ENCODE measurements around the gene SYNE3.

Gene SYNE3

GRCh38 chr14:95541346-95541745 is 24.9 kb upstream of the SYNE3 start:
- H3K4me3 ChIP-seq (replicated peaks in 1 of 2; ENCODE audit: low read depth in 2 of 2, low read length in 2 of 2), result no peak overlapping the region
- no peak for TF ChIP-seq CTCF (IDR thresholded peaks at IDR 0.05; ENCODE audit: low read depth, low read length)
- DNase-seq (ENCODE audit: low read depth in 2 of 2), result no peak

- H3K4me3 ChIP-seq (replicated peaks in 1 of 2; ENCODE audit: low read depth in 2 of 2, low read length in 2 of 2), result no peak overlapping the region
- TF ChIP-seq CTCF (IDR thresholded peaks at IDR 0.05; ENCODE audit: low read depth, low read length), result no peak
- no peak for DNase-seq (ENCODE audit: low read depth in 2 of 2)
Observed at GRCh38 chr14:95540236-95540855, 23.9 kb upstream of the SYNE3 start.

- no peak overlapping the region for H3K4me3 ChIP-seq (replicated peaks in 1 of 2; ENCODE audit: low read depth in 2 of 2, low read length in 2 of 2)
- no peak for DNase-seq (ENCODE audit: low read depth in 2 of 2)
- TF ChIP-seq CTCF (IDR thresholded peaks at IDR 0.05; ENCODE audit: low read depth, low read length), result no peak
Observed at GRCh38 chr14:95538801-95539509, 22.5 kb upstream of the SYNE3 start.

- H3K4me3 ChIP-seq (replicated peaks in 1 of 2; ENCODE audit: low read depth in 2 of 2, low read length in 2 of 2), result no peak overlapping the region
- TF ChIP-seq CTCF (IDR thresholded peaks at IDR 0.05; ENCODE audit: low read depth, low read length), result no peak
- DNase-seq (ENCODE audit: low read depth in 2 of 2), result no peak
Observed at GRCh38 chr14:95537298-95538089, 21.0 kb upstream of the SYNE3 start.

GRCh38 chr14:95536671-95537070 is 20.2 kb upstream of the SYNE3 start:
- TF ChIP-seq CTCF (IDR thresholded peaks at IDR 0.05; ENCODE audit: low read depth, low read length), result no peak
- peak overlapping the region in 1 of 2 donors; percentile 1 for H3K4me3 ChIP-seq (replicated peaks in 1 of 2; ENCODE audit: low read depth in 2 of 2, low read length in 2 of 2)
- DNase-seq (ENCODE audit: low read depth in 2 of 2), result no peak

- no peak for TF ChIP-seq CTCF (IDR thresholded peaks at IDR 0.05; ENCODE audit: low read depth, low read length)
- DNase-seq (ENCODE audit: low read depth in 2 of 2), result no peak
- peak overlapping the region; percentile 69 to 87 for H3K4me3 ChIP-seq (replicated peaks in 1 of 2; ENCODE audit: low read depth in 2 of 2, low read length in 2 of 2)
Observed at GRCh38 chr14:95536036-95536593, 19.7 kb upstream of the SYNE3 start.

All from cardiac fibroblast (primary cell).